Psoas muscle (tissue), 8 donors: ENCODE data around the gene SLCO4A1. TPM values are rescaled to one million over a fixed set of nuclear protein-coding genes. Genes with fewer than 3 reads are reported as not detected.
A peak's percentile ranks its signal among the peaks of the same experiment; 100 is the strongest.

Source experiments
- ATAC-seq, 4 donors: fragments of 200-7000 bp; cut with Tn5 transposase; one replicate each; pipeline ENCODE4 v1.9.1; 2020; ENCODE audit warnings: moderate library complexity in 3 of 4, mild to moderate bottlenecking in 2 of 4
- DNase-seq, 2 donors: peaks; one replicate each; pipeline ENCODE4 v3.0.0-alpha.2; 2020
- H3K27ac ChIP-seq: fragments of 200-600 bp; one replicate; pipeline ENCODE4 v1.8.0; 2022
- H3K27me3 ChIP-seq, 3 donors: fragments of 200-600 bp in 1 of 3; one replicate each; pipeline versions ENCODE4 v1.6.1 to v1.8.0; 2013 to 2022; ENCODE audit warnings: low read length in 2 of 3, mild to moderate bottlenecking in 2 of 3, moderate library complexity in 1 of 3; ENCODE audit not compliant: insufficient read depth in 3 of 3
- H3K36me3 ChIP-seq, 2 donors: fragments of 200-600 bp in 1 of 2; one replicate each; pipeline versions ENCODE4 v1.6.1 to v1.8.0; 2013 to 2022; ENCODE audit warnings: low read depth in 1 of 2, mild to moderate bottlenecking in 1 of 2, moderate library complexity in 1 of 2; ENCODE audit not compliant: insufficient read depth in 1 of 2
- H3K4me1 ChIP-seq: fragments of 200-600 bp; one replicate; pipeline ENCODE4 v1.8.0; 2022
- H3K4me3 ChIP-seq: fragments of 200-600 bp; one replicate; pipeline ENCODE4 v1.8.0; 2022; ENCODE audit warnings: mild to moderate bottlenecking
- H3K9me3 ChIP-seq: fragments of 200-600 bp; one replicate; pipeline ENCODE4 v1.8.0; 2022
- CTCF ChIP-seq: fragments of 200-600 bp; IDR thresholded peaks from one replicate; pipeline ENCODE4 v1.8.0; 2022; ENCODE audit warnings: antibody characterized with exemption
- WGBS, 3 donors: extraction: QIAGEN DNeasy Blood & Tissue Kit; methylation state at CpG; one replicate each; pipeline versions ENCODE4 v1.1.6 to v1.1.7; 2013; 5-methylcytosine and 5-hydroxymethylcytosine counted together
- intact Hi-C, 2 donors: fragments of 100-400 bp; cut with DNase I; formaldehyde crosslinking; loops; one replicate each; pipeline versions ENCODE4 v1.11.0 to v1.14.2; 2022
- polyA plus RNA-seq, 3 donors: library from polyadenylated mRNA; stranded (reverse); fragments of 200-250 nt; gene quantifications; one replicate each; pipeline ENCODE4 v1.2.3, GENCODE V29; 2013
- total RNA-seq, 4 donors: library from RNA; stranded (reverse); fragmentation: NEBNext Ultra II Directional in 2 of 4; extraction: Animal tissue kit (Norgen Biotek cat#: 25700) in 2 of 4; gene quantifications; one replicate each; pipeline versions ENCODE4 v1.2.1 to v1.2.4, GENCODE V29; 2021 to 2023
- donor health status: healthy with polysubstance abuse.
- donor health status: DM: no; HTN: no; CAD: no; lungs with moderate emphysema.
- donor health status: Bipolar disorder and iron deficiency.
- donor health status: healthy.
- donor health status: DM: yes; HTN: yes; CAD: no.
- donor health status: DM: no; HTN: no; CAD: no.
- donor health status: DM: no; HTN: no; CAD: no.
- donor health status: DM: yes; HTN: yes; CAD: no.

The SLCO4A1 gene
- total and polyA plus RNA-seq, 7 donors, result 5.3 to 38.5 (median 9.8) TPM

- 69 to 82% (median 72%) methylated on average over 33 to 34 of the region's 34 CpGs for WGBS, 3 donors
- Histone ChIP-seq H3K27ac (peak overlapping the region; percentile 10), H3K9me3 (no peaks in the 10 kb centered on the region), H3K27me3 (peaks cover 0 to 5% (median 0%) of the 10 kb centered on the region in 3 donors), H3K4me3 (no peak overlapping the region), H3K4me1 (peaks cover 27% of the 10 kb centered on the region), H3K36me3 (no peaks in the 10 kb centered on the region)
- TF ChIP-seq CTCF, result no peak
- ATAC-seq (no peak), DNase-seq (peak in 1 of 2 donors; percentile 52)
- intact Hi-C loops, result no loop called here
Observed at GRCh38 chr20:62621251-62622110, 20.8 kb upstream of the SLCO4A1 start.

DNA sequence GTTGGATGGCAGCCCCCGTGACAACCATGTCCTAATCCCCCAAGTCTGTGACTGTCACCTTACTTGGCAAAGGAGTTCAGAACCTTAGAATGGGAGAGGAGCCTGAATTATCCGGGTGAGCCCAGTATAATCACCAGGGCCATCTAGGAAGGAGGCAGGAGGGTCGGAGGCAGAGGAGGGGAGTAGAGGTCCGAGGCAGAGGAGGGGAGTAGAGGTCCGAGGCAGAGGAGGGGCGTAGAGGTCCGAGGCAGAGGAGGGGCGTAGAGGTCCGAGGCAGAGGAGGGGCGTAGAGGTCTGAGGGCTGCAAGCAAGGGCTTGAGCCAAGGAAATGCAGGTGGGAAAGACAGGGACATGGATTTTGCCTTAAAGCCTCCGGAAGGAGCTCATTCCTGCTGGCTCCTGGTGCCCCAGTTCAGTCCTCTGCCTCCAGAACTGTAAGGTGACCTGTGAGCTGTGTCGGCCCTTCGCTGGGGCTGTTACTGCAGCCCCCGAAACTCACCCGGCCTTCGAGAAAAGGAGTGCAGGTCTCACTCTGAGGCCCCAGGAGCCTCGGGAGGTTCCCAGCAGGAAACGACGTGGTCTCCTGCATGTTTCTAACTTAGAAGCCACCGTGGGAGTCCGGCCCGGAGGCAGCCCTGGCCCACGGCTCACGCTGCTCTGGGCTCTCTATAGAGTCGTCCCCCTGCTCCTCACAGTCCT lies 20.0 kb upstream of the SLCO4A1 start:
- intact Hi-C loops, result no loop called here

GRCh38 chr20:62622877-62623487 lies 19.3 kb upstream of the SLCO4A1 start:
- peak overlapping the region; percentile 2 for H3K4me3 ChIP-seq
- peaks cover 24% of the 10 kb centered on the region for H3K4me1 ChIP-seq
- H3K27ac ChIP-seq, result peak overlapping the region; percentile 68
- no peaks in the 10 kb centered on the region for H3K9me3 ChIP-seq
- H3K27me3 ChIP-seq, result peaks cover 0 to 5% (median 0%) of the 10 kb centered on the region in 3 donors
- intact Hi-C loops, result no loop called here
- WGBS, 3 donors, result 74 to 75% (median 74%) methylated on average over 28 to 29 of the region's 29 CpGs
- no peaks in the 10 kb centered on the region for H3K36me3 ChIP-seq
- no peak for TF ChIP-seq CTCF
- ATAC-seq (peak; percentile 14 to 28 (median 18)), DNase-seq (peak in 1 of 2 donors; percentile 55)

More for the DNA sequence above, 20.0 kb upstream of the SLCO4A1 start:
- Histone ChIP-seq H3K27me3 (peaks cover 0 to 5% (median 0%) of the 10 kb centered on the region in 3 donors), H3K27ac (peak overlapping the region; percentile 68), H3K36me3 (no peaks in the 10 kb centered on the region), H3K9me3 (no peaks in the 10 kb centered on the region), H3K4me3 (no peak overlapping the region), H3K4me1 (peaks cover 24% of the 10 kb centered on the region)
- WGBS, 3 donors, result 78 to 85% (median 83%) methylated on average over 25 of the region's 25 CpGs
- peak in 1 of 2 donors; percentile 53 for DNase-seq
- TF ChIP-seq CTCF, result no peak
- no peak for ATAC-seq

GRCh38 chr20:62623488-62624324 lies 18.6 kb upstream of the SLCO4A1 start:
- peak overlapping the region; percentile 68 for H3K27ac ChIP-seq
- intact Hi-C loops, result no loop called here
- ATAC-seq (peak; percentile 80 to 91 (median 90)), DNase-seq (peak; percentile 94 to 96)
- peak overlapping the region; percentile 2 for H3K4me3 ChIP-seq
- no peak for TF ChIP-seq CTCF
- H3K36me3 ChIP-seq, result no peaks in the 10 kb centered on the region
- H3K4me1 ChIP-seq, result peaks cover 24% of the 10 kb centered on the region
- H3K27me3 ChIP-seq, result peaks cover 0 to 5% (median 0%) of the 10 kb centered on the region in 3 donors
- H3K9me3 ChIP-seq, result no peaks in the 10 kb centered on the region
- WGBS, 3 donors, result 8 to 17% (median 16%) methylated on average over 23 of the region's 23 CpGs
